Ovary (tissue), 9 donors: Measurements from ENCODE around the gene AKNA. TPM values are rescaled to one million over a fixed set of nuclear protein-coding genes. Genes with fewer than 3 reads are reported as not detected.

Source experiments
- DNase-seq, 5 donors: peaks; one replicate each; pipeline ENCODE4 v3.0.0-alpha.2; 2019 to 2020
- H3K27ac ChIP-seq, 2 donors: fragments of 200-600 bp; one replicate each; pipeline versions ENCODE4 v1.5.1 to v1.8.0; 2019 to 2022
- H3K27me3 ChIP-seq: fragments of 200-600 bp; one replicate; pipeline ENCODE4 v1.8.0; 2022
- H3K36me3 ChIP-seq: fragments of 200-600 bp; sonication (generic); one replicate; pipeline ENCODE4 v1.5.1; 2019
- H3K4me1 ChIP-seq: one replicate; pipeline ENCODE4 v1.8.1; 2013; ENCODE audit warnings: mild to moderate bottlenecking, moderate library complexity; ENCODE audit not compliant: insufficient read depth
- H3K4me3 ChIP-seq: fragments of 200-600 bp; sonication (generic); one replicate; pipeline ENCODE4 v1.5.1; 2017
- H3K9me3 ChIP-seq, 2 donors: fragments of 200-600 bp in 1 of 2; sonication (generic) in 1 of 2; one replicate each; pipeline versions ENCODE4 v1.5.1 to v1.8.1; 2013 to 2019; ENCODE audit warnings: mild to moderate bottlenecking in 1 of 2, moderate library complexity in 1 of 2
- CTCF ChIP-seq, 3 donors: fragments of 450-650 bp in 2 of 3; fragments of 200-600 bp in 1 of 3; IDR thresholded peaks; one replicate each; pipeline versions ENCODE4 v1.5.1 to v1.8.0; 2016 to 2022; ENCODE audit warnings: antibody characterized with exemption in 3 of 3, mild to moderate bottlenecking in 1 of 3
- EP300 ChIP-seq: sonication (generic); formaldehyde crosslinking; IDR thresholded peaks from one replicate; pipeline ENCODE4 v1.6.1; 2017; ENCODE audit warnings: antibody characterized with exemption
- POLR2A ChIP-seq: fragments of 450-650 bp; IDR thresholded peaks from one replicate; pipeline ENCODE4 v1.6.1; 2017; ENCODE audit warnings: antibody characterized with exemption, mild to moderate bottlenecking, moderate library complexity
- WGBS, 3 donors: extraction: QIAGEN DNeasy Blood & Tissue Kit in 1 of 3; methylation state at CpG; one replicate each; pipeline versions ENCODE4 v1.1.5 to v1.1.7; 2013 to 2017; 5-methylcytosine and 5-hydroxymethylcytosine counted together
- intact Hi-C, 4 donors: fragments of 100-400 bp; cut with DNase I; formaldehyde crosslinking; loops; one replicate each; pipeline versions ENCODE4 v1.11.0 to v1.15.1; 2022 to 2023
- polyA plus RNA-seq, 2 donors: library from polyadenylated mRNA; stranded (reverse); fragments of 200-250 nt in 1 of 2; fragments of 350-450 nt in 1 of 2; fragmentation: Illumina TruSeq in 1 of 2; extraction: RNeasy Lipid Tissue Mini Kit (QIAGEN cat#74804) in 1 of 2; gene quantifications; one replicate each; pipeline ENCODE4 v1.2.3, GENCODE V29; 2013 to 2014
- total RNA-seq, 7 donors: library from RNA; depleted of rRNA in 2 of 7; stranded (reverse); fragments of >200 nt in 2 of 7; fragmentation: NEBNext Ultra II Directional in 3 of 7; extraction: Animal tissue kit (Norgen Biotek cat#: 25700) in 3 of 7; gene quantifications; one replicate each; pipeline versions ENCODE4 v1.1.0 to v1.2.4, GENCODE V29; 2016 to 2023
- donor health status: DM: no; HTN: no; CAD: no; lungs with moderate emphysema.
- donor health status: DM: no; HTN: no; CAD: no.
- donor health status: Bipolar disorder and iron deficiency.
- donor health status: DM: yes; HTN: yes; CAD: no.
- donor health status: DM: no; HTN: no; CAD: no.
- donor health status: DM: yes; HTN: yes; CAD: no.

Gene AKNA
- total and polyA plus RNA-seq, 9 donors, result 12.9 to 123 (median 36.4) TPM

- no peak for DNase-seq
- no peaks in the 10 kb centered on the region for H3K9me3 ChIP-seq
- H3K27me3 ChIP-seq, result no peaks in the 10 kb centered on the region
- WGBS, 3 donors, result 85 to 90% (median 85%) methylated on average over 8 of the region's 8 CpGs
- no peaks in the 10 kb centered on the region for H3K36me3 ChIP-seq
- no peak overlapping the region for H3K4me3 ChIP-seq
- intact Hi-C loops, result no loop called here
- TF ChIP-seq EP300, result no peak
- TF ChIP-seq CTCF (IDR thresholded peaks at IDR 0.05), result no peak
- no peak for TF ChIP-seq POLR2A
- H3K4me1 ChIP-seq, result peaks cover under 1% of the 10 kb centered on the region
- no peak overlapping the region for H3K27ac ChIP-seq
These were observed 9.8 kb downstream of the AKNA start for GRCh38 chr9:114378016-114378415.

GRCh38 chr9:114376586-114377445 lies 11.0 kb downstream of the AKNA start:
- Histone ChIP-seq H3K4me3 (no peak overlapping the region), H3K27ac (no peak overlapping the region), H3K9me3 (no peaks in the 10 kb centered on the region), H3K27me3 (no peaks in the 10 kb centered on the region), H3K4me1 (peaks cover 2% of the 10 kb centered on the region), H3K36me3 (no peaks in the 10 kb centered on the region)
- no peak for TF ChIP-seq CTCF (IDR thresholded peaks at IDR 0.05)
- no peak for TF ChIP-seq EP300
- intact Hi-C loops, result no loop called here
- peak in 1 of 5 donors; percentile 18 for DNase-seq
- WGBS, 3 donors, result 89 to 92% (median 90%) methylated on average over 19 of the region's 19 CpGs

- intact Hi-C loops, result no loop called here
These were observed 12.2 kb downstream of the AKNA start for GRCh38 chr9:114375386-114376175.

More at GRCh38 chr9:114375386-114376175, 12.2 kb downstream of the AKNA start:
- DNase-seq, result peak in 1 of 5 donors; percentile 23
- Histone ChIP-seq H3K4me1 (peaks cover 4% of the 10 kb centered on the region), H3K4me3 (no peak overlapping the region), H3K9me3 (no peaks in the 10 kb centered on the region), H3K36me3 (no peaks in the 10 kb centered on the region), H3K27ac (no peak overlapping the region), H3K27me3 (no peaks in the 10 kb centered on the region)
- TF ChIP-seq EP300 (no peak), POLR2A (no peak), CTCF (IDR thresholded peaks at IDR 0.05) (no peak)
- 80 to 84% (median 82%) methylated on average over 9 of the region's 9 CpGs for WGBS, 3 donors
